ENCODE results near the gene BET1L.
"Not testable (repeated sequence)": the region's sequence is repeated elsewhere in the genome, so short reads cannot be mapped to it uniquely, and the experiment has no call there.

BET1L gene

GRCh38 chr11:207208-207862 lies at the start of gene BET1L, which contains the start of gene RIC8A:
Gene BET1L, minus strand, starts transcription at chr11:207399. Its CDS starts 78 bp downstream, at chr11:207321.
Gene RIC8A, plus strand, starts transcription at chr11:207708. Its CDS starts 1,147 bp downstream, at chr11:208855.
- DNase-seq: peak; percentile 96

- DNase-seq: no peak
Measured at GRCh38 chr11:255816-256215, 48.6 kb upstream of the BET1L start.

- no peak for DNase-seq
Measured at GRCh38 chr11:255176-255575, 48.0 kb upstream of the BET1L start.

- no peak for DNase-seq
Measured at GRCh38 chr11:253886-254270, 46.7 kb upstream of the BET1L start.

- DNase-seq: no peak
Measured at GRCh38 chr11:253160-253885, 46.1 kb upstream of the BET1L start.

GRCh38 chr11:252666-253065 lies 45.5 kb upstream of the BET1L start:
- no peak for DNase-seq

GRCh38 chr11:251550-251949 lies 44.4 kb upstream of the BET1L start:
- no peak for DNase-seq

GRCh38 chr11:250740-251299 lies 43.6 kb upstream of the BET1L start:
- no peak for DNase-seq

- no peak for DNase-seq
Measured at GRCh38 chr11:250274-250673, 43.1 kb upstream of the BET1L start.

GRCh38 chr11:249062-249461 lies 41.9 kb upstream of the BET1L start:
- no peak for DNase-seq

- DNase-seq: no peak
Measured at GRCh38 chr11:244376-244775, 37.2 kb upstream of the BET1L start.

- DNase-seq: no peak
Measured at GRCh38 chr11:241634-242033, 34.4 kb upstream of the BET1L start.

GRCh38 chr11:240315-240714 lies 33.1 kb upstream of the BET1L start:
- no peak for DNase-seq

- DNase-seq: not testable (repeated sequence)
Measured at GRCh38 chr11:238346-238745, 31.1 kb upstream of the BET1L start.

GRCh38 chr11:236774-237767 lies 29.9 kb upstream of the BET1L start, which contains the start of gene PSMD13:
Gene PSMD13, plus strand, starts transcription at chr11:236976. Its CDS starts 74 bp downstream, at chr11:237050.
- peak; percentile 79 for DNase-seq

GRCh38 chr11:235997-236773 lies 29.0 kb upstream of the BET1L start, which contains the start of gene SIRT3:
Gene SIRT3, minus strand, starts transcription at chr11:236342. Its CDS starts 14 bp downstream, at chr11:236328.
- peak; percentile 79 for DNase-seq

- no peak for DNase-seq
Measured at GRCh38 chr11:235609-235996, 28.4 kb upstream of the BET1L start.

GRCh38 chr11:235180-235579 lies 28.0 kb upstream of the BET1L start:
- DNase-seq: no peak

GRCh38 chr11:232783-233565 lies 25.8 kb upstream of the BET1L start:
- no peak for DNase-seq

GRCh38 chr11:230431-230830 lies 23.2 kb upstream of the BET1L start:
- no peak for DNase-seq

GRCh38 chr11:227824-228379 lies 20.7 kb upstream of the BET1L start:
- no peak for DNase-seq

All from COR-L47 (cell line).